GM21576 (cell line): ENCODE measurements around the gene ZNF593.

ENCODE experiments used
- ATAC-seq: cut with Tn5 transposase; IDR thresholded peaks from one replicate; pipeline ENCODE4 v1.9.1; 2021; ENCODE audit warnings: mild to moderate bottlenecking, moderate library complexity; ENCODE audit not compliant: unreplicated experiment

Gene ZNF593

GRCh38 chr1:26145960-26146294 lies 23.8 kb upstream of the ZNF593 start:
- no peak for ATAC-seq

GRCh38 chr1:26148887-26149286 lies 20.8 kb upstream of the ZNF593 start:
- ATAC-seq, result no peak

GRCh38 chr1:26153966-26154532 lies 15.7 kb upstream of the ZNF593 start:
- ATAC-seq, result no peak

- no peak for ATAC-seq
Measured at GRCh38 chr1:26154750-26155149, 15.0 kb upstream of the ZNF593 start.

GRCh38 chr1:26155370-26156284 lies 14.1 kb upstream of the ZNF593 start:
- no peak for ATAC-seq

- no peak for ATAC-seq
Measured at GRCh38 chr1:26156285-26157038, 13.2 kb upstream of the ZNF593 start.

GRCh38 chr1:26158271-26158907 lies 11.3 kb upstream of the ZNF593 start:
- no peak for ATAC-seq

GRCh38 chr1:26158908-26159742 lies 10.6 kb upstream of the ZNF593 start, which contains the start of gene FAM110D:
FAM110D (plus strand) TSS chr1:26159079; CDS start chr1:26161292, 2,213 bp downstream.
- no peak for ATAC-seq

DNA sequence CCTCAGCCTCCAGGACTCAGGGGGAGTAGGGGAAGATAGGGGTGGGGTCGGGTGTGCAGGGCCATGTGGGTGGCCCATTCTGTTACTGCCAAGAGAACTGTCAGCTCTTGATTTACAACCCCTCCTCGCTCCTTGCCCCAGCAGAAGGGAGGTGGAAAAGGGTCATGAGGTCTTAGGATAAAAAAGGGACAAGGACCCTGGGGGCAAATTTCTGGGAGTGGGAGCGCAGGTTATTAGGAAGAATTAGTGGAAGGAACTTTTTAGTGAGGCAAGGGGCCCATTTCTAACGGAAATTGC lies 10.0 kb upstream of the ZNF593 start:
- no peak for ATAC-seq

DNA sequence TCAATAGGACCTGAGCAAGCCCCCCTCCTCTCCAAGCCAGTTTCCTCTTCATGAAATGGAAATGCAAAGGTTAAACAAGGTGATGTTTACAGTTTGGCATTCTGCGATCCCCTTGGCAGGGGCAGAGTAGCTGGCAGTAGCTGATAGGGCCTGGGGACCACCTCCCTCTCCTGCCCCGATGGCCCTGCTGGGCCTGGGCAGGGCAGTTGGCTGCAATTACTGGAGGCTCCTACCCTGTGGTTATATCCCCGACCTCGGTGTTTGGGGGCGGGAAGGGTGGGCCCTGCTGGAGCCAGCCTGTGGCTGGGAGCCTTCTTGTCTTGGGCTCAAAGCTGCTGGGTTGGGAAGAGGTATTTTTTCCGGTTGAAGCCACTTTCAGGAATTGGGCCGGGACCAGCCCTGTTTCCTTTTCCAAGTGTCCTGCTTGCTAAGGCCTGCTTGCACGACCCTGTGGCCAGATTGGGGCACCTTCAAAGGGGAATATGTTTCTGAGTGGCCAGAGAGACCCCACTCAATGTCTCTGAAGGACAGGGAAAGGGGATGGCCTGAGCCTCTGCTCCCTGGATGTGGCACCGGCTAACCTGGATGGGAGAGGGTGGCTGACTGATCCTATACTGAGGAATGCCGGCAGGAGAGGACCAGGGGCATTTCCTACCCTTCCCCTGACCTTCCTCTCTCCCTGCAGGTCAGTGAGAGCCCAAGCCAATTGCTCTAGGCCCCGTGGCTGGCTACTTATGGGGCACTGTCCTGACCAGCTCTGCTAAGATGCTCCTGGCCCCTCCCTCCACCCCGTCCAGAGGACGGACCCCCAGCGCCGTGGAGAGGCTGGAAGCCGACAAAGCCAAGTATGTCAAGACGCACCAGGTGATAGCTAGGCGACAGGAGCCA lies 8.9 kb upstream of the ZNF593 start:
- ATAC-seq, result no peak

GRCh38 chr1:26161415-26162219 lies 8.1 kb upstream of the ZNF593 start:
- ATAC-seq, result no peak

DNA sequence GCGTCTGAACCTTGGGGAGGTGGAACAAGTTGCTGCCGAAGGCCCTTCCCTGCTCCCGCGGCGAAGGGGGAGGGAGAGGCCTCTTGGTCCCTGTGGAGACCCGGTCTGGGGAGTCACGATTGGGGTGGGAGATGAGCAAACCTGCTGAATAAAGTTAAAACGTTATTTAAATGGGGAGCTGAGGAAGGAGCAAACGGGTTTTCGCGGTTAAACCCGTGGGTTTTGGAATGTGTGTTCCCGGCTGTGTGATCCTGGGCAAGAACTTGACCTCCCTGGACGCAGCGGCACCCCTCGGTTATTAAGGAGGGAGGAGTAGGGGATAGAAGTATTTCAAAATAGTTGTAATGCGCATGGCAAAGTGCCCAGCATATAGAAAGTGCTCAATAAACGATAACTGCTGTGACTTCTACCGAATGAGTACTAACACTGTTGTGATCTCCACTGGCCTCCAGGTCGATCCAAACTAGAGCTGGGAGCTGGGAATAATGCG lies 7.4 kb upstream of the ZNF593 start:
- ATAC-seq, result no peak

GRCh38 chr1:26163684-26164035 lies 6.0 kb upstream of the ZNF593 start:
- ATAC-seq, result no peak

DNA sequence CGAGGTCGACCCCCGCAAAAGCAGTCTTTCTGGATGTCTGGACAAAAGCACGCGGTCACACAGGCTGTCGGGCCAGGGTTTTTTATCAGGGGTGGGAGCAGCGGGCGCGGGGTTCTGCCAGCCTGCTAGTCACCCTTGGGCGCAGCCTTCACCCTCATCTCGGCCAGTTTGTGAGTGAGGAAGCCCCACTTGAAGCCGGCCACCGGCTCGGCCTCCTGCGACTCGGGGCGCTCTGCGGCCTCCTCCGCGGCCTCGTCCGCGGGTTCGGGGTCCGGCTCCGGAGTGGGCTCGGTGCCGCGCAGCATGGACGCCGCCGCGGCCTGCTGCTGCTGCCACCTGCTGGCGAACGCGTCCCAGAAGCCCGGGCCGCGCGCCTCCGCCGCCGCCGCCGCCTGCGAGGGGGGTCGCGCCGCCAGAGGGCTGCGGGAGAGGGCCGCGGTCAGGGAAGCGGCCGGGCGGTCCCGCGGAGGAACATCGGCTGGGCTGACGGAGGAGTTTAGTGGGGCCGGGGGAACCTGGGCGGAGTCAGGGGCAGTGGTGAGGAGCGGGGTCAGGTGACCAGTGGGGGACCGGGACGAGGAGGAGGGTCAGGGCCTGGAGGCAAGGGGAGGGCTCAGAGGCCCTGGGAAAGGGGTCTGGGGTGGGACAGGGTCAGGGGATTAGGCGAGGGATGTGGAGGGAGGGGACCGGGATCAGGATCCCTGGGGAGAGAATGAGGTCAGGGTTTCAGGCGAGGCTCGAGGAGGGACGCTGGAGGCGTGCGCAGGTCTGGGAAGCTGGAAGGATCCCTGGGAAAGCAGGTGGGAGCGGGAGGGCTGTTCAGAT lies 5.5 kb upstream of the ZNF593 start:
- no peak for ATAC-seq

DNA sequence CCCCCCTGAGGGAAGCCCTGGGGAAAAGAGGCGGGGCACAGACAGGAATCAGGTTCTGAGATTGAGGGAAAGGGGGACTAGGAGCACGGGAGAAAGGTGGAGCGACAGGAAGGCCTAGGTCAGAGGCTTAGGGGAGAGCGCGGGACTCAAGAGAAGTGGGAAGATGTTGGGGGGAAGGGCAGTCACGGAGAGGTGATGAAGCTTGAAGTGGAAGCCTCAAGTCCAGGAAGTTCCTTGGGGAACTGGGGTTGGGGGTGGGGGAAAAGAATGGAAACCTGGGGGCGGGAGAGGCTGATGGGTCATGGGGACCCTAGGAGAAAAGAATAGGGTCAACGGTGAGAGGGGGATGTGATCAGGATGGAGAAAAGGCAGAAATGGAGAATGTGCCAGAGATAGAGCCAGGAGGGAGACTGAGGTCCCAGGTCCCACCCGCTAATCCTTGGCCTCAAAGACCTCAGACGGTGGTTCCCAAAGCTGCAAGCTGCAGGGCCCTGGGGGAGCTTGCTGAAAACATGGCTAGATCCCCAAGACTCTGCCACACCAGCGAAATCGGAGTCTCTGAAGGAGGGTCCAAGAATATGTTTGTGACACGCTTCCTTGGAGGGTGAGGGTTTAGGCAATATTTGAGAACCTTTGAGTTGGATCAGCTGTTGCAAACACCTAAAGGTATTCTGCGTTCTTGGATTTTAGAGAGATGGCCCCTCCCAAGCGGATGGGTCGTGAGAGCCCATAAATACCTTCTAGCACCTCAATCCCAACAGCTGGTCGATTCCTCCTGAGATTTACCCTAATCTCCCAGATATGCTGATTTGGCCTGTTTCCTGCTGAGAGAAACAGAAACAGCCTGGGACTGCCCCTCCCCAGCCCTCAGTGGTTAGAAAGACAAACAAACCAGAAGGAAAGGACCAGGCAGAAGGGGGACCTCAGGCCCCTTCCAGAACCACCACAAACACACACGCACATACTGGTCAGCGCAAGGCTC lies 4.6 kb upstream of the ZNF593 start:
- ATAC-seq, result no peak

- ATAC-seq, result no peak
Measured at GRCh38 chr1:26166719-26167281, 2.9 kb upstream of the ZNF593 start.
